ENCODE measurements around the gene TSFM. TPM values are rescaled to one million over a fixed set of nuclear protein-coding genes. Genes with fewer than 3 reads are reported as not detected.

TSFM gene
- total RNA-seq, 5 donors from 2014 or later (not counting 1 experiment from before 2014, with no cell fraction given) = 15.5 to 21.5 (median 20.2) TPM

DNA sequence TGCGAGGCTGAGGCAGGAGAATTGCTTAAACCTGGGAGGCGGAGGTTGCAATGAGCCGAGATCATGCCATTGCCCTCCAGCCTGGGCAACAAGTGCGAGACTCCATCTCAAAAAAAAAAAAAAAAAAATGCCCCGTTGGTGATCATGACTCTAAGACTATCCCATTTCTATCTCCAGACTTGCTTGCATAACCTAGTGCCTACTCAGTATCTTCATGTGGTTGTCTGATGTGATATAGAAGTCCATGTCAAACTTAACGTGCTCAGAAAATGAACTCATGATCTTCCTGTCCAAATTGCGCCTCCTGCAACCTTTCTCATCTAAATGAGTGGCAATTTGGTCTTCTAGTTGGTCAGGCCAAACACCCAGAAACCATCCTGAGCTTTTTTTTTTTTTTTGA, 4.7 kb upstream of the TSFM start:
- peaks cover 40 to 51% (median 42%) of the 10 kb centered on the region in 3 donors for H3K4me1 Mint-ChIP-seq
- H3K9me3 Mint-ChIP-seq = no peaks in the 10 kb centered on the region
- Histone ChIP-seq H3K36me3 (ENCODE audit: control insufficient read depth in 2 of 2, extremely low read depth in 1 of 2, insufficient read depth in 1 of 2, low read length in 1 of 2) (peaks cover 0 to 3% of the 10 kb centered on the region in 2 donors), H3K9me3 (no peaks in the 10 kb centered on the region), H3K27ac (ENCODE audit: low read length) (no peak overlapping the region), H3K4me1 (ENCODE audit: control insufficient read depth in 1 of 2, extremely low read depth in 1 of 2, insufficient read depth in 2 of 2, low read length in 2 of 2) (peaks cover 15 to 42% of the 10 kb centered on the region in 2 experiments), H3K27me3 (replicated peaks in 1 of 2; ENCODE audit: control insufficient read depth in 2 of 2, extremely low read depth in 1 of 2, insufficient read depth in 2 of 2, low read length in 1 of 2) (no peaks in the 10 kb centered on the region), H3K4me3 (ENCODE audit: control insufficient read depth in 1 of 2, extremely low read depth in 1 of 2, low read length in 1 of 2) (no peak overlapping the region)
- peaks cover 9% of the 10 kb centered on the region for H3K36me3 Mint-ChIP-seq
- no peak overlapping the region for H3K4me3 Mint-ChIP-seq
- no peak for DNase-seq
- ChIA-PET CTCF (interaction anchor here in 1 of 2 donors (0.6 to 0.7 kb wide), 2 partner anchors 57 to 100 kb away, joined by 3 to 5 read pairs; no protein-coding TSS in a partner anchor), POLR2A (no interaction called here)
- 100% methylated on average over 3 of the region's 7 CpGs for WGBS (ENCODE audit: insufficient coverage)
- ATAC-seq (replicated peaks in 1 of 4) = no peak
- no peaks in the 10 kb centered on the region for H3K27me3 Mint-ChIP-seq
- no peak overlapping the region for H3K27ac Mint-ChIP-seq

DNA sequence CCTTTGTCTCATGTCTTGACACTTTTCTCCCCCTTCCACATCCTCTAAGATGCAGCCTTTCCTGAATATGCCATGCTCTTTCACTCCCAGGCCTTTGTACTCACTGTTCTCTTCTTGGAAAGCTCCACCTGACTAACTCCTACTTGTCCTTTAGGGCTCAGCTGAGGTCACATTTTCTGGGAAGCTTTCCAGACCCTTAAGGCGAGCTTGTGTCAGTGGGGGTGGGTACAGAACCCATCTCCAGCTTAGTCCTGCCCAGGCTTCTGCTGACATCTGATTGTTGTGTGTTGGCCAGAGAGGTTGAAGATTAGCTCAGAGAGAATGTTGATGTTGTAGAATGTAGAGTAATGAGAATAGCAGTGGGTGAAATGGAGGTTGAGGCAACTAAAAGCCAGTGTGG, 2.9 kb upstream of the TSFM start:
- 80% methylated on average over 1 of the region's 1 CpG for WGBS (ENCODE audit: insufficient coverage)
- ATAC-seq (replicated peaks in 1 of 4) = no peak
- H3K36me3 ChIP-seq (ENCODE audit: control insufficient read depth in 2 of 2, extremely low read depth in 1 of 2, insufficient read depth in 1 of 2, low read length in 1 of 2) = peaks cover 0 to 5% of the 10 kb centered on the region in 2 donors
- CTCF ChIA-PET = interaction anchor here (0.5 to 1.2 kb wide), 3 partner anchors 23 to 125 kb away, joined by 3 to 4 read pairs (median 3); no protein-coding TSS in a partner anchor
- Mint-ChIP-seq H3K4me1 (peaks cover 44 to 56% (median 46%) of the 10 kb centered on the region in 3 donors), H3K36me3 (peaks cover 13% of the 10 kb centered on the region), H3K4me3 (peak overlapping the region in 1 of 3 donors; percentile 42), H3K27ac (peak overlapping the region; percentile 87 to 99), H3K9me3 (no peaks in the 10 kb centered on the region), H3K27me3 (no peaks in the 10 kb centered on the region)
- H3K9me3 ChIP-seq = no peaks in the 10 kb centered on the region
- POLR2A ChIA-PET = no interaction called here
- no peak for DNase-seq
- no peak overlapping the region for H3K4me3 ChIP-seq (ENCODE audit: control insufficient read depth in 1 of 2, extremely low read depth in 1 of 2, low read length in 1 of 2)
- H3K4me1 ChIP-seq (ENCODE audit: control insufficient read depth in 1 of 2, extremely low read depth in 1 of 2, insufficient read depth in 2 of 2, low read length in 2 of 2) = peaks cover 22 to 46% of the 10 kb centered on the region in 2 experiments
- H3K27me3 ChIP-seq (replicated peaks in 1 of 2; ENCODE audit: control insufficient read depth in 2 of 2, extremely low read depth in 1 of 2, insufficient read depth in 2 of 2, low read length in 1 of 2) = no peaks in the 10 kb centered on the region
- peak overlapping the region; percentile 75 for H3K27ac ChIP-seq (ENCODE audit: low read length)

DNA sequence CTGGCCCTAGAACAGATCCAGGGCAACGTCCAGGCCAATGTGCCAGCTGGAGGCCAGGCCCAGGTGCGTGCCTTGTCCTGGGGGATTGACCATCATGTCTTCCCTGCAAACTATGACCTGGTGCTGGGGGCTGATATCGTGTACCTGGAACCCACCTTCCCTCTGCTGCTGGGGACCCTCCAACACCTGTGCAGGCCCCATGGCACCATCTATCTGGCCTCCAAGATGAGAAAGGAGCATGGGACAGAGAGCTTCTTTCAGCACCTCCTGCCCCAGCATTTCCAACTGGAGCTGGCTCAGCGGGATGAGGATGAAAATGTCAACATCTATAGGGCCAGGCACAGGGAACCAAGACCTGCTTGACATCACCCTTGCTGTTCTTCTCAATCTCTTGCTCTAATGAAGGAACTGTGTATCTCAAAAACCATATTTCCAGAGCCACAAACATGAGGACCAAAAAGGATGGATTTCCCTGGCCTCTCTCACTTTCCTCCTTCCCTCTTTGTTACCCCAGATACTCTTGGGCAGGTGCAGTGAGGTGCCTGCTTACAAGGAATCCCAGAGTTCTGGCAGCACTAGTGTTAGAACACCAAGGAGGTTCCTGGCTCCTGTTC, 2.2 kb upstream of the TSFM start:
- POLR2A ChIA-PET = no interaction called here
- Mint-ChIP-seq H3K36me3 (peaks cover 13% of the 10 kb centered on the region), H3K9me3 (no peaks in the 10 kb centered on the region), H3K27ac (peak overlapping the region; percentile 97 to 99), H3K4me3 (peak overlapping the region in 1 of 3 donors; percentile 100), H3K4me1 (peaks cover 44 to 56% (median 46%) of the 10 kb centered on the region in 3 donors), H3K27me3 (no peaks in the 10 kb centered on the region)
- Histone ChIP-seq H3K9me3 (no peaks in the 10 kb centered on the region), H3K27me3 (replicated peaks in 1 of 2; ENCODE audit: control insufficient read depth in 2 of 2, extremely low read depth in 1 of 2, insufficient read depth in 2 of 2, low read length in 1 of 2) (no peaks in the 10 kb centered on the region), H3K4me1 (ENCODE audit: control insufficient read depth in 1 of 2, extremely low read depth in 1 of 2, insufficient read depth in 2 of 2, low read length in 2 of 2) (peaks cover 22 to 46% of the 10 kb centered on the region in 2 experiments), H3K27ac (ENCODE audit: low read length) (peak overlapping the region; percentile 75), H3K4me3 (ENCODE audit: control insufficient read depth in 1 of 2, extremely low read depth in 1 of 2, low read length in 1 of 2) (no peak overlapping the region), H3K36me3 (ENCODE audit: control insufficient read depth in 2 of 2, extremely low read depth in 1 of 2, insufficient read depth in 1 of 2, low read length in 1 of 2) (peaks cover 0 to 9% of the 10 kb centered on the region in 2 donors)
- WGBS (ENCODE audit: insufficient coverage) = 81% methylated on average over 4 of the region's 4 CpGs
- DNase-seq (no peak), ATAC-seq (replicated peaks in 1 of 4) (no peak)
- CTCF ChIA-PET = interaction anchor here in 1 of 2 donors (1.2 to 1.4 kb wide), 3 partner anchors 8 to 24 kb away, joined by 3 to 7 read pairs (median 4); partner anchors contain the start of genes EEF1AKMT3 and METTL1

DNA sequence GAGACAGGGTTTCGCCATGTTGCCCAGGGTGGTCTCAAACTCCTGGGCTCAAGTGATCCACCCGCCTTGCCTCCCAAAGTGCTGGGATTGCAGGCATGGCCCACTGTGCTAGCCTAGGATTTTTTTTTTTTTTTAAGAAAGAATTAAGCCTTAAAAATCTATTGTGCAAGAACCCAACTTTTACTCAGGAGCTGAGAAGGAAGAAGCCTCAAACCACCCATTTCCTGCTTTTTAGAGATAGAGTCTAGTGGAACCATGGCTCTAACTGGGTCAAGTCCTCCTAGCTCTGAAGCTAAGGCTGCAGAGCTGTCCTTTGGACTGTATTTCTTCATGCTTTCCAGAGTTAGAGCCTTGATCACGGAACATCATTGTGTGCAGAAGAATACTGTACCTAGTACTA, 1.3 kb upstream of the TSFM start:
- DNase-seq (peak in 1 of 35 experiments; percentile 55), ATAC-seq (replicated peaks in 1 of 4) (peak in 2 of 4 experiments; percentile 27 to 32)
- H3K4me3 ChIP-seq (ENCODE audit: control insufficient read depth in 1 of 2, extremely low read depth in 1 of 2, low read length in 1 of 2) = no peak overlapping the region
- peak overlapping the region in 2 of 3 donors; percentile 7 to 100 for H3K4me3 Mint-ChIP-seq
- no peaks in the 10 kb centered on the region for H3K9me3 ChIP-seq
- H3K9me3 Mint-ChIP-seq = no peaks in the 10 kb centered on the region
- H3K27me3 ChIP-seq (replicated peaks in 1 of 2; ENCODE audit: control insufficient read depth in 2 of 2, extremely low read depth in 1 of 2, insufficient read depth in 2 of 2, low read length in 1 of 2) = no peaks in the 10 kb centered on the region
- no peaks in the 10 kb centered on the region for H3K27me3 Mint-ChIP-seq
- peaks cover 48 to 55% (median 49%) of the 10 kb centered on the region in 3 donors for H3K4me1 Mint-ChIP-seq
- H3K36me3 ChIP-seq (ENCODE audit: control insufficient read depth in 2 of 2, extremely low read depth in 1 of 2, insufficient read depth in 1 of 2, low read length in 1 of 2) = peaks cover 0 to 14% of the 10 kb centered on the region in 2 donors
- WGBS (ENCODE audit: insufficient coverage) = 86% methylated on average over 1 of the region's 3 CpGs
- peaks cover 22 to 46% of the 10 kb centered on the region in 2 experiments for H3K4me1 ChIP-seq (ENCODE audit: control insufficient read depth in 1 of 2, extremely low read depth in 1 of 2, insufficient read depth in 2 of 2, low read length in 2 of 2)
- peak overlapping the region; percentile 75 for H3K27ac ChIP-seq (ENCODE audit: low read length)
- H3K36me3 Mint-ChIP-seq = peaks cover 11% of the 10 kb centered on the region
- POLR2A ChIA-PET = interaction anchor here (0.5 to 0.8 kb wide), 5 partner anchors 8 to 116 kb away, joined by 3 read pairs; no protein-coding TSS in a partner anchor
- CTCF ChIA-PET = interaction anchor here (0.9 to 2.8 kb wide), 10 partner anchors 9 to 118 kb away, joined by 3 to 14 read pairs (median 4); partner anchors contain the start of genes EEF1AKMT3 (in 1 of the 2) and METTL1 (in 1 of the 2)
- H3K27ac Mint-ChIP-seq = peak overlapping the region; percentile 97 to 99

DNA sequence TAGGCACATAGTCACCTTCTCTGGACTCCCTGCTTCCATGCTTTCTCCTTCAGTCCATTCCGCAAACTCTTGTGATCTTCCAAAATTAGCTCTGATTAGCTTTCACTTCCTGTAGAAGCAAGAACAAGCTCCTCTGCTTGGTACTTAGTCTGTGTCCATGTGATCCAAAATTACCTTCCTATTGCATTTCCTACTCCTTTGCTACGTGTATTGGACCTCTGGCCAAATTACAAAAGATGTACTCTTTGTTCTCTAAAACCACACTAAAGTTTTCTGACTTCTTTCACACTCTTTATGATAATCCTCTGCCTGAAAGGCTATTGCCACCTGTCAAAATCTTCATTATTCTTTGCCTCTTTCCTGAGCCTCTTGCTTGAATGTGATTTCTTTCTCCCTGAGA, 786 bp upstream of the TSFM start:
- peak overlapping the region; percentile 75 for H3K27ac ChIP-seq (ENCODE audit: low read length)
- ChIA-PET POLR2A (interaction anchor here (0.5 to 0.8 kb wide), 5 partner anchors 8 to 138 kb away, joined by 3 read pairs; no protein-coding TSS in a partner anchor), CTCF (interaction anchor here (0.9 to 2.8 kb wide), 10 partner anchors 10 to 117 kb away, joined by 3 to 14 read pairs (median 4); partner anchors contain the start of genes EEF1AKMT3 (in 1 of the 2) and METTL1 (in 1 of the 2))
- Mint-ChIP-seq H3K36me3 (peaks cover 15% of the 10 kb centered on the region), H3K9me3 (no peaks in the 10 kb centered on the region), H3K27me3 (no peaks in the 10 kb centered on the region), H3K27ac (peak overlapping the region; percentile 97 to 99), H3K4me3 (peak overlapping the region; percentile 7 to 100 (median 17)), H3K4me1 (peaks cover 50 to 58% (median 52%) of the 10 kb centered on the region in 3 donors)
- WGBS (ENCODE audit: insufficient coverage) = 54% methylated on average over 2 of the region's 2 CpGs
- peaks cover 0 to 20% of the 10 kb centered on the region in 2 donors for H3K36me3 ChIP-seq (ENCODE audit: control insufficient read depth in 2 of 2, extremely low read depth in 1 of 2, insufficient read depth in 1 of 2, low read length in 1 of 2)
- H3K9me3 ChIP-seq = no peaks in the 10 kb centered on the region
- no peak for ATAC-seq (replicated peaks in 1 of 4)
- no peaks in the 10 kb centered on the region for H3K27me3 ChIP-seq (replicated peaks in 1 of 2; ENCODE audit: control insufficient read depth in 2 of 2, extremely low read depth in 1 of 2, insufficient read depth in 2 of 2, low read length in 1 of 2)
- no peak overlapping the region for H3K4me3 ChIP-seq (ENCODE audit: control insufficient read depth in 1 of 2, extremely low read depth in 1 of 2, low read length in 1 of 2)
- H3K4me1 ChIP-seq (ENCODE audit: control insufficient read depth in 1 of 2, extremely low read depth in 1 of 2, insufficient read depth in 2 of 2, low read length in 2 of 2) = peaks cover 22 to 46% of the 10 kb centered on the region in 2 experiments
- peak in 1 of 35 experiments; percentile 19 for DNase-seq

DNA sequence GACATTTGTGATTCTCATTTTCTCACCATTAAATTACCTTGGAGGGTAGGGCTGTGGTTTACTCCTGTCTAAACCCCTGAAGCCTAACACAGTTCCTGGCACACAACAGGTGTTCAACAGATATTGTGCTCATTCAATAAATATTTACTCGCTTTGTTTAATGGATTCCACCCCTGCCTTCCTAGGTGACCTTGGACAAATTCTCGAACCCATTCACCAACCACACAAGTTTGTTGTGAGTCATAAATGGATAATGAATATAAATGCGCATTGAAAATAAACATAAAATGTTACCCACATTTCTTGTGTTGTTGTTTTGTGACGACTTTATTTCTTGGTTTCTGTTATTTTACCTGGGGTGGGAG, 362 bp upstream of the TSFM start:
- H3K27ac Mint-ChIP-seq = peak overlapping the region; percentile 97 to 99
- Histone ChIP-seq H3K27me3 (replicated peaks in 1 of 2; ENCODE audit: control insufficient read depth in 2 of 2, extremely low read depth in 1 of 2, insufficient read depth in 2 of 2, low read length in 1 of 2) (no peaks in the 10 kb centered on the region), H3K36me3 (ENCODE audit: control insufficient read depth in 2 of 2, extremely low read depth in 1 of 2, insufficient read depth in 1 of 2, low read length in 1 of 2) (peaks cover 0 to 24% of the 10 kb centered on the region in 2 donors), H3K4me3 (ENCODE audit: control insufficient read depth in 1 of 2, extremely low read depth in 1 of 2, low read length in 1 of 2) (peak overlapping the region; percentile 89 to 99), H3K4me1 (ENCODE audit: control insufficient read depth in 1 of 2, extremely low read depth in 1 of 2, insufficient read depth in 2 of 2, low read length in 2 of 2) (peaks cover 22 to 46% of the 10 kb centered on the region in 2 experiments), H3K27ac (ENCODE audit: low read length) (peak overlapping the region; percentile 75), H3K9me3 (no peaks in the 10 kb centered on the region)
- WGBS (ENCODE audit: insufficient coverage) = 0% methylated on average over 1 of the region's 4 CpGs
- ATAC-seq (replicated peaks in 1 of 4) (no peak), DNase-seq (no peak)
- CTCF ChIA-PET = interaction anchor here (0.6 to 2.8 kb wide), 10 partner anchors 10 to 135 kb away, joined by 3 to 14 read pairs (median 4); partner anchors contain the start of genes CYP27B1 (in 1 of the 2), EEF1AKMT3 (in 1 of the 2) and METTL1 (in 1 of the 2)
- H3K4me1 Mint-ChIP-seq = peaks cover 50 to 58% (median 52%) of the 10 kb centered on the region in 3 donors
- H3K36me3 Mint-ChIP-seq = peaks cover 18% of the 10 kb centered on the region
- no peaks in the 10 kb centered on the region for H3K27me3 Mint-ChIP-seq
- peak overlapping the region; percentile 98 to 100 (median 99) for H3K4me3 Mint-ChIP-seq
- POLR2A ChIA-PET = interaction anchor here in 1 of 2 donors (0.6 kb wide), 1 partner anchor 138 kb away, joined by 3 read pairs; no protein-coding TSS in a partner anchor
- no peaks in the 10 kb centered on the region for H3K9me3 Mint-ChIP-seq
